HepG2 (cell line): ENCODE data around the gene RGS19. TPM values are rescaled to one million over a fixed set of nuclear protein-coding genes. Genes with fewer than 3 reads are reported as not detected.

ENCODE experiments used
- BORCS8-MEF2B ChIP-seq: sonication (generic); formaldehyde crosslinking; IDR thresholded peaks from 2 replicates; pipeline ENCODE4 v1.8.0; 2022; ENCODE audit warnings: mild to moderate bottlenecking, missing genetic modification reagents
- KDM4B ChIP-seq: sonication (generic); formaldehyde crosslinking; IDR thresholded peaks from 2 replicates; pipeline ENCODE4 v1.4.0; 2020; ENCODE audit warnings: missing genetic modification reagents
- MXI1 ChIP-seq: IDR thresholded peaks from 3 replicates; pipeline ENCODE4 v1.6.1; 2012; ENCODE audit warnings: low read depth, low read length, inconsistent platforms, borderline replicate concordance
- PRPF4 ChIP-seq: fragments of 200-400 bp; formaldehyde crosslinking; IDR thresholded peaks from 2 replicates; pipeline ENCODE4 v1.6.1; 2016; ENCODE audit warnings: low read length, low read depth; ENCODE audit not compliant: poor library complexity, severe bottlenecking
- SNAI1 ChIP-seq: sonication (generic); formaldehyde crosslinking; IDR thresholded peaks from 2 replicates; pipeline ENCODE4 v1.5.0; 2020; ENCODE audit warnings: mild to moderate bottlenecking, missing genetic modification reagents, borderline replicate concordance
- SOX13 ChIP-seq, 3 experiments: fragments of 450-650 bp in 1 of 3; sonication (generic) in 1 of 3; formaldehyde crosslinking in 1 of 3; IDR thresholded peaks in 2 of 3; conservative IDR thresholded peaks in 1 of 3; 2 replicates each; pipeline versions ENCODE4 v1.5.0 to v1.6.1; 2016 to 2020; ENCODE audit warnings: antibody characterized with exemption in 1 of 3, mild to moderate bottlenecking in 1 of 3, missing compliant biosample characterization in 1 of 3, missing genetic modification reagents in 1 of 3, moderate library complexity in 1 of 3
- SP5 ChIP-seq: IDR thresholded peaks from 2 replicates; pipeline ENCODE4 v1.6.1; 2016; ENCODE audit warnings: low read depth, borderline replicate concordance
- SRSF1 ChIP-seq: fragments of 200-400 bp; formaldehyde crosslinking; optimal IDR thresholded peaks from 2 replicates; pipeline ENCODE3; 2017; ENCODE audit warnings: mild to moderate bottlenecking, low read depth, low read length, moderate library complexity
- TRIM24 ChIP-seq: sonication (generic); formaldehyde crosslinking; IDR thresholded peaks from 2 replicates; pipeline ENCODE4 v1.8.0; 2022; ENCODE audit warnings: mild to moderate bottlenecking, missing genetic modification reagents
- YEATS2 ChIP-seq: sonication (generic); formaldehyde crosslinking; IDR thresholded peaks from 2 replicates; pipeline ENCODE4 v1.4.0; 2020; ENCODE audit warnings: missing genetic modification reagents, borderline replicate concordance
- YEATS4 ChIP-seq: sonication (generic); formaldehyde crosslinking; IDR thresholded peaks from 2 replicates; pipeline ENCODE4 v1.4.0; 2020; ENCODE audit warnings: missing genetic modification reagents, borderline replicate concordance
- ZEB1 ChIP-seq: IDR thresholded peaks from 2 replicates; pipeline ENCODE4 v1.6.1; 2012; ENCODE audit warnings: mild to moderate bottlenecking, low read depth, inconsistent platforms; ENCODE audit not compliant: insufficient replicate concordance
- ZKSCAN1 ChIP-seq: fragments of 150-350 bp; IDR thresholded peaks from 2 replicates; pipeline ENCODE4 v1.6.1; 2014; ENCODE audit warnings: low read length
- ZNF605 ChIP-seq: sonication (generic); formaldehyde crosslinking; IDR thresholded peaks from 2 replicates; pipeline ENCODE4 v1.8.0; 2022; ENCODE audit warnings: mild to moderate bottlenecking, missing genetic modification reagents
- ZNF749 ChIP-seq: sonication (generic); formaldehyde crosslinking; IDR thresholded peaks from 2 replicates; pipeline ENCODE4 v1.8.0; 2022; ENCODE audit warnings: mild to moderate bottlenecking, missing genetic modification reagents, moderate library complexity, borderline replicate concordance
- polyA plus RNA-seq, 8 experiments: library from polyadenylated mRNA; depleted of rRNA in 3 of 8; stranded (reverse) in 7 of 8; unstranded in 1 of 8; fragments of >200 nt; fragmentation: Illumina TruSeq in 4 of 8; extraction: Trizol in 4 of 8; gene quantifications; 2 replicates each; pipeline versions ENCODE4 v1.2.1 to v1.2.3, GENCODE V29; 2011 to 2016; ENCODE audit warnings: low read depth in 4 of 8, missing spikeins in 1 of 8, mixed read lengths in 1 of 8; ENCODE audit not compliant: insufficient read depth in 1 of 8
- total RNA-seq, 5 experiments: library from RNA; depleted of rRNA; stranded (reverse); fragments of >200 nt; fragmentation: Illumina TruSeq; extraction: Trizol; gene quantifications; 2 replicates each; pipeline ENCODE4 v1.2.3, GENCODE V29; 2016; ENCODE audit warnings: low read depth in 1 of 5
- TF ChIP-seq, protein P1 (sequence below): sonication (generic); formaldehyde crosslinking; IDR thresholded peaks from 2 replicates; pipeline ENCODE4 v1.4.0; 2020; ENCODE audit warnings: low read depth, missing genetic modification reagents
- TF ChIP-seq, protein P2 (sequence below): sonication (generic); formaldehyde crosslinking; IDR thresholded peaks from 2 replicates; pipeline ENCODE4 v1.4.0; 2020; ENCODE audit warnings: missing genetic modification reagents, mild to moderate bottlenecking, borderline replicate concordance
- TF ChIP-seq, protein P3 (sequence below): sonication (generic); formaldehyde crosslinking; conservative IDR thresholded peaks from 2 replicates; pipeline ENCODE4 v1.8.0; 2022; ENCODE audit warnings: low read depth, missing genetic modification reagents
- TF ChIP-seq, protein P4 (sequence below): sonication (generic); formaldehyde crosslinking; IDR thresholded peaks from 2 replicates; pipeline ENCODE4 v1.8.0; 2022; ENCODE audit warnings: mild to moderate bottlenecking, missing genetic modification reagents, moderate library complexity

Gene RGS19
- total and polyA plus RNA-seq, 2 of the 13 experiments (the other 11 are each of a cell fraction or from before 2014, with no cell fraction given) = 10.7 to 11.9 TPM

DNA sequence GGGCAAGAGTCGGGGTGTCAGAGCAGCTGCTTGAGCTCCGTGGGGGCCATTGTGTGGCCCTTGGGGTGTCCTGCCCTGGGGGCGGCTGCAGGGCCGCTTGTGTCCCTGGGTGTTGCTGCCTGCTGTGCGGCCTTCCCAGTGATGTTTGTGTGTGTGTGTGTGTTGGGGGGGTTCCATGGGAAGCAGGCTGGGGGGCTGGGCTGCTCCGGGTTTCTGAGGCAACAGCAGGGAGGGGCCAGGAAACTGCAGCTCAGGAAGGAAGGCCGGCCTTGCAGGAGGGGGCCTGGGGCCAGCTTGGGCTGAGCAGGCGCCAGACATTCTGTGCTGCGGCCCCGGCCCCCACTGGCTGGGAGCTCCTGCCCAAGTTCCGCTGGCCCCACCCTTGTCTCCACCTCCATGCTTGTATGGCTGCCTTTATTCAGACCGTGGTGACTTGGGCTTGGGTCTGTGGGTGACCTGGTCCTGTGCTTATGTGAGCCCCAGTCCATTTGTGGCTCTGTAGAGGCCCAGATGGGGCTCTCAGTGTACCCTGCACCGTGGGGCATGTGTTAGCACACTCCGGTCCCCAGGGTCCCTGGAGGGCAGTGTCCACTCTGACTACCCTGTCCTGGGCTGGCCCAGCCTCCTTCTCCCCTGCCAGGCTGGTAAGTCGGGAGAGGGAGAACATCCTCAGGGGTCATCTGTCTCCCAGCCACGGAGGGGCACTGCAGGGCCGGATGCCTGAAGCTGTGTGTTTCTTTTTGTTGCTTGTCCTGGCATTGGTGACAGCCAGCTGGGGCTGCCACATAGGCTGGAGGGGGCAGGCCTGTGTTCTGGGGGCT lies 25.3 kb downstream of the RGS19 start (continued):
- TF ChIP-seq, protein P1, sequence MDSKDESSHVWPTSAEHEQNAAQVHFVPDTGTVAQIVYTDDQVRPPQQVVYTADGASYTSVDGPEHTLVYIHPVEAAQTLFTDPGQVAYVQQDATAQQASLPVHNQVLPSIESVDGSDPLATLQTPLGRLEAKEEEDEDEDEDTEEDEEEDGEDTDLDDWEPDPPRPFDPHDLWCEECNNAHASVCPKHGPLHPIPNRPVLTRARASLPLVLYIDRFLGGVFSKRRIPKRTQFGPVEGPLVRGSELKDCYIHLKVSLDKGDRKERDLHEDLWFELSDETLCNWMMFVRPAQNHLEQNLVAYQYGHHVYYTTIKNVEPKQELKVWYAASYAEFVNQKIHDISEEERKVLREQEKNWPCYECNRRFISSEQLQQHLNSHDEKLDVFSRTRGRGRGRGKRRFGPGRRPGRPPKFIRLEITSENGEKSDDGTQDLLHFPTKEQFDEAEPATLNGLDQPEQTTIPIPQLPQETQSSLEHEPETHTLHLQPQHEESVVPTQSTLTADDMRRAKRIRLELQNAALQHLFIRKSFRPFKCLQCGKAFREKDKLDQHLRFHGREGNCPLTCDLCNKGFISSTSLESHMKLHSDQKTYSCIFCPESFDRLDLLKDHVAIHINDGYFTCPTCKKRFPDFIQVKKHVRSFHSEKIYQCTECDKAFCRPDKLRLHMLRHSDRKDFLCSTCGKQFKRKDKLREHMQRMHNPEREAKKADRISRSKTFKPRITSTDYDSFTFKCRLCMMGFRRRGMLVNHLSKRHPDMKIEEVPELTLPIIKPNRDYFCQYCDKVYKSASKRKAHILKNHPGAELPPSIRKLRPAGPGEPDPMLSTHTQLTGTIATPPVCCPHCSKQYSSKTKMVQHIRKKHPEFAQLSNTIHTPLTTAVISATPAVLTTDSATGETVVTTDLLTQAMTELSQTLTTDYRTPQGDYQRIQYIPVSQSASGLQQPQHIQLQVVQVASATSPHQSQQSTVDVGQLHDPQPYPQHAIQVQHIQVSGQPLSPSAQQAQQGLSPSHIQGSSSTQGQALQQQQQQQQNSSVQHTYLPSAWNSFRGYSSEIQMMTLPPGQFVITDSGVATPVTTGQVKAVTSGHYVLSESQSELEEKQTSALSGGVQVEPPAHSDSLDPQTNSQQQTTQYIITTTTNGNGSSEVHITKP (CRISPR knock-in tag) = peak; percentile 55
- TF ChIP-seq ZNF605 (CRISPR knock-in tag) = peak; percentile 94
- peak; percentile 82 for TF ChIP-seq YEATS4 (CRISPR knock-in tag)
- TF ChIP-seq, protein P2, sequence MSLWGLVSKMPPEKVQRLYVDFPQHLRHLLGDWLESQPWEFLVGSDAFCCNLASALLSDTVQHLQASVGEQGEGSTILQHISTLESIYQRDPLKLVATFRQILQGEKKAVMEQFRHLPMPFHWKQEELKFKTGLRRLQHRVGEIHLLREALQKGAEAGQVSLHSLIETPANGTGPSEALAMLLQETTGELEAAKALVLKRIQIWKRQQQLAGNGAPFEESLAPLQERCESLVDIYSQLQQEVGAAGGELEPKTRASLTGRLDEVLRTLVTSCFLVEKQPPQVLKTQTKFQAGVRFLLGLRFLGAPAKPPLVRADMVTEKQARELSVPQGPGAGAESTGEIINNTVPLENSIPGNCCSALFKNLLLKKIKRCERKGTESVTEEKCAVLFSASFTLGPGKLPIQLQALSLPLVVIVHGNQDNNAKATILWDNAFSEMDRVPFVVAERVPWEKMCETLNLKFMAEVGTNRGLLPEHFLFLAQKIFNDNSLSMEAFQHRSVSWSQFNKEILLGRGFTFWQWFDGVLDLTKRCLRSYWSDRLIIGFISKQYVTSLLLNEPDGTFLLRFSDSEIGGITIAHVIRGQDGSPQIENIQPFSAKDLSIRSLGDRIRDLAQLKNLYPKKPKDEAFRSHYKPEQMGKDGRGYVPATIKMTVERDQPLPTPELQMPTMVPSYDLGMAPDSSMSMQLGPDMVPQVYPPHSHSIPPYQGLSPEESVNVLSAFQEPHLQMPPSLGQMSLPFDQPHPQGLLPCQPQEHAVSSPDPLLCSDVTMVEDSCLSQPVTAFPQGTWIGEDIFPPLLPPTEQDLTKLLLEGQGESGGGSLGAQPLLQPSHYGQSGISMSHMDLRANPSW (CRISPR knock-in tag) = 0 out of 2 replicates have a peak, but pooled peaks have one; percentile 12
- TF ChIP-seq MXI1 = no peak
- TF ChIP-seq ZEB1 = no peak
- TF ChIP-seq ZNF749 (CRISPR knock-in tag) = no peak; the same call in 1 of the 2 replicates
- TF ChIP-seq SOX13 (IDR thresholded peaks at IDR 0.05) = no peak; the same call in 1 of the 2 replicates
- TF ChIP-seq SOX13 (CRISPR knock-in tag; conservative IDR thresholded peaks at IDR 0.05 in 1 of 2, IDR thresholded peaks at IDR 0.05 in 1 of 2) = peak in 1 of 2 experiments; percentile 50; a peak in 1 of 4 replicates
- no peak; the same call in 1 of the 2 replicates for TF ChIP-seq TRIM24
- no peak for TF ChIP-seq PRPF4
- TF ChIP-seq, protein P3, sequence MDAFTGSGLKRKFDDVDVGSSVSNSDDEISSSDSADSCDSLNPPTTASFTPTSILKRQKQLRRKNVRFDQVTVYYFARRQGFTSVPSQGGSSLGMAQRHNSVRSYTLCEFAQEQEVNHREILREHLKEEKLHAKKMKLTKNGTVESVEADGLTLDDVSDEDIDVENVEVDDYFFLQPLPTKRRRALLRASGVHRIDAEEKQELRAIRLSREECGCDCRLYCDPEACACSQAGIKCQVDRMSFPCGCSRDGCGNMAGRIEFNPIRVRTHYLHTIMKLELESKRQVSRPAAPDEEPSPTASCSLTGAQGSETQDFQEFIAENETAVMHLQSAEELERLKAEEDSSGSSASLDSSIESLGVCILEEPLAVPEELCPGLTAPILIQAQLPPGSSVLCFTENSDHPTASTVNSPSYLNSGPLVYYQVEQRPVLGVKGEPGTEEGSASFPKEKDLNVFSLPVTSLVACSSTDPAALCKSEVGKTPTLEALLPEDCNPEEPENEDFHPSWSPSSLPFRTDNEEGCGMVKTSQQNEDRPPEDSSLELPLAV (CRISPR knock-in tag) = no peak
- no peak; the same call in 1 of the 2 replicates for TF ChIP-seq SNAI1 (CRISPR knock-in tag)
- TF ChIP-seq YEATS2 = peak; percentile 82
- 0 out of 2 replicates have a peak, but pooled peaks have one; percentile 25 for TF ChIP-seq BORCS8-MEF2B
- TF ChIP-seq, protein P4, sequence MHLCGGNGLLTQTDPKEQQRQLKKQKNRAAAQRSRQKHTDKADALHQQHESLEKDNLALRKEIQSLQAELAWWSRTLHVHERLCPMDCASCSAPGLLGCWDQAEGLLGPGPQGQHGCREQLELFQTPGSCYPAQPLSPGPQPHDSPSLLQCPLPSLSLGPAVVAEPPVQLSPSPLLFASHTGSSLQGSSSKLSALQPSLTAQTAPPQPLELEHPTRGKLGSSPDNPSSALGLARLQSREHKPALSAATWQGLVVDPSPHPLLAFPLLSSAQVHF (CRISPR knock-in tag) = no peak
- TF ChIP-seq KDM4B = peak; percentile 56
- TF ChIP-seq SRSF1 = peak; percentile 98
- no peak for TF ChIP-seq ZKSCAN1
- TF ChIP-seq SP5 (CRISPR knock-in tag) = peak; percentile 72; the same call in 1 of the 2 replicates
